Psoas muscle (tissue), 8 donors: ENCODE measurements around the gene NADK2. TPM values are rescaled to one million over a fixed set of nuclear protein-coding genes. Genes with fewer than 3 reads are reported as not detected.
"Not testable (repeated sequence)": the region's sequence is repeated elsewhere in the genome, so short reads cannot be mapped to it uniquely, and the experiment has no call there.

Experiments used
- ATAC-seq, 4 donors: fragments of 200-7000 bp; cut with Tn5 transposase; one replicate each; pipeline ENCODE4 v1.9.1; 2020; ENCODE audit warnings: moderate library complexity in 3 of 4, mild to moderate bottlenecking in 2 of 4
- DNase-seq, 2 donors: peaks; one replicate each; pipeline ENCODE4 v3.0.0-alpha.2; 2020
- H3K27ac ChIP-seq: fragments of 200-600 bp; one replicate; pipeline ENCODE4 v1.8.0; 2022
- H3K27me3 ChIP-seq, 3 donors: fragments of 200-600 bp in 1 of 3; one replicate each; pipeline versions ENCODE4 v1.6.1 to v1.8.0; 2013 to 2022; ENCODE audit warnings: low read length in 2 of 3, mild to moderate bottlenecking in 2 of 3, moderate library complexity in 1 of 3; ENCODE audit not compliant: insufficient read depth in 3 of 3
- H3K36me3 ChIP-seq, 2 donors: fragments of 200-600 bp in 1 of 2; one replicate each; pipeline versions ENCODE4 v1.6.1 to v1.8.0; 2013 to 2022; ENCODE audit warnings: low read depth in 1 of 2, mild to moderate bottlenecking in 1 of 2, moderate library complexity in 1 of 2; ENCODE audit not compliant: insufficient read depth in 1 of 2
- H3K4me1 ChIP-seq: fragments of 200-600 bp; one replicate; pipeline ENCODE4 v1.8.0; 2022
- H3K4me3 ChIP-seq: fragments of 200-600 bp; one replicate; pipeline ENCODE4 v1.8.0; 2022; ENCODE audit warnings: mild to moderate bottlenecking
- H3K9me3 ChIP-seq: fragments of 200-600 bp; one replicate; pipeline ENCODE4 v1.8.0; 2022
- CTCF ChIP-seq: fragments of 200-600 bp; IDR thresholded peaks from one replicate; pipeline ENCODE4 v1.8.0; 2022; ENCODE audit warnings: antibody characterized with exemption
- WGBS, 3 donors: extraction: QIAGEN DNeasy Blood & Tissue Kit; methylation state at CpG; one replicate each; pipeline versions ENCODE4 v1.1.6 to v1.1.7; 2013; 5-methylcytosine and 5-hydroxymethylcytosine counted together
- intact Hi-C, 2 donors: fragments of 100-400 bp; cut with DNase I; formaldehyde crosslinking; loops; one replicate each; pipeline versions ENCODE4 v1.11.0 to v1.14.2; 2022
- polyA plus RNA-seq, 3 donors: library from polyadenylated mRNA; stranded (reverse); fragments of 200-250 nt; gene quantifications; one replicate each; pipeline ENCODE4 v1.2.3, GENCODE V29; 2013
- total RNA-seq, 4 donors: library from RNA; stranded (reverse); fragmentation: NEBNext Ultra II Directional in 2 of 4; extraction: Animal tissue kit (Norgen Biotek cat#: 25700) in 2 of 4; gene quantifications; one replicate each; pipeline versions ENCODE4 v1.2.1 to v1.2.4, GENCODE V29; 2021 to 2023
- donor health status: healthy with polysubstance abuse.
- donor health status: DM: no; HTN: no; CAD: no; lungs with moderate emphysema.
- donor health status: Bipolar disorder and iron deficiency.
- donor health status: healthy.
- donor health status: DM: yes; HTN: yes; CAD: no.
- donor health status: DM: no; HTN: no; CAD: no.
- donor health status: DM: no; HTN: no; CAD: no.
- donor health status: DM: yes; HTN: yes; CAD: no.

Gene NADK2
- total and polyA plus RNA-seq, 7 donors, result 13.4 to 46.6 (median 31.7) TPM

GRCh38 chr5:36200513-36200912 lies 41.2 kb downstream of the NADK2 start:
- ATAC-seq (no peak), DNase-seq (no peak)
- H3K36me3 ChIP-seq, result peaks cover 0 to 93% of the 10 kb centered on the region in 2 donors
- WGBS, 3 donors, result 68 to 72% (median 72%) methylated on average over 4 of the region's 4 CpGs
- intact Hi-C loops, result no loop called here
- no peaks in the 10 kb centered on the region for H3K9me3 ChIP-seq
- H3K27me3 ChIP-seq, result no peaks in the 10 kb centered on the region
- H3K27ac ChIP-seq, result no peak overlapping the region
- H3K4me1 ChIP-seq, result no peaks in the 10 kb centered on the region
- H3K4me3 ChIP-seq, result no peak overlapping the region
- TF ChIP-seq CTCF, result no peak

GRCh38 chr5:36199620-36200019 lies 42.1 kb downstream of the NADK2 start:
- peaks cover 0 to 95% of the 10 kb centered on the region in 2 donors for H3K36me3 ChIP-seq
- WGBS, 3 donors, result 59 to 68% (median 61%) methylated on average over 2 of the region's 2 CpGs

GRCh38 chr5:36198783-36199182 lies 42.9 kb downstream of the NADK2 start:
- intact Hi-C loops, H3K9me3 ChIP-seq, H3K27ac ChIP-seq, H3K4me1 ChIP-seq, H3K27me3 ChIP-seq, DNase-seq, H3K4me3 ChIP-seq, ATAC-seq: not testable (repeated sequence)
- WGBS, 3 donors, result 80 to 92% (median 86%) methylated on average over 2 to 3 of the region's 3 CpGs
- peaks cover 0 to 99% of the 10 kb centered on the region in 2 donors for H3K36me3 ChIP-seq

More at GRCh38 chr5:36199620-36200019, 42.1 kb downstream of the NADK2 start:
- ATAC-seq, result no peak
- Histone ChIP-seq H3K4me1 (no peaks in the 10 kb centered on the region), H3K27me3 (no peaks in the 10 kb centered on the region), H3K9me3 (no peaks in the 10 kb centered on the region), H3K4me3 (no peak overlapping the region), H3K27ac (no peak overlapping the region)
- intact Hi-C loops, result no loop called here
- no peak for TF ChIP-seq CTCF
- DNase-seq, result no peak

GRCh38 chr5:36198281-36198680 lies 43.4 kb downstream of the NADK2 start:
- Histone ChIP-seq H3K36me3 (peaks cover 0 to 99% of the 10 kb centered on the region in 2 donors), H3K9me3 (no peaks in the 10 kb centered on the region), H3K4me1 (no peaks in the 10 kb centered on the region), H3K4me3 (no peak overlapping the region), H3K27ac (no peak overlapping the region), H3K27me3 (no peaks in the 10 kb centered on the region)
- DNase-seq, result no peak
- ATAC-seq, result no peak
- TF ChIP-seq CTCF, result no peak
- intact Hi-C loops, result no loop called here

GRCh38 chr5:36193746-36194145 lies 48.0 kb downstream of the NADK2 start:
- Histone ChIP-seq H3K9me3 (no peaks in the 10 kb centered on the region), H3K27me3 (no peaks in the 10 kb centered on the region), H3K36me3 (peaks cover 0 to 63% of the 10 kb centered on the region in 2 donors), H3K4me3 (no peak overlapping the region), H3K4me1 (no peaks in the 10 kb centered on the region), H3K27ac (no peak overlapping the region)
- intact Hi-C loops, result no loop called here
- no peak for TF ChIP-seq CTCF
- DNase-seq, result no peak
- ATAC-seq, result no peak
- WGBS, 3 donors, result 95 to 97% (median 95%) methylated on average over 5 of the region's 5 CpGs

GRCh38 chr5:36184408-36184807 lies 57.3 kb downstream of the NADK2 start:
- H3K27ac ChIP-seq, H3K27me3 ChIP-seq, H3K4me3 ChIP-seq, H3K9me3 ChIP-seq, H3K4me1 ChIP-seq, DNase-seq, ATAC-seq, intact Hi-C loops: not testable (repeated sequence)
- 93 to 95% (median 94%) methylated on average over 3 to 4 of the region's 4 CpGs for WGBS, 3 donors
- H3K36me3 ChIP-seq, result peaks cover 0 to 39% of the 10 kb centered on the region in 2 donors
